GM18502 (cell line): Measurements from ENCODE around the gene FUBP3.

ENCODE experiments used
- ATAC-seq: cut with Tn5 transposase; IDR thresholded peaks from one replicate; pipeline ENCODE4 v1.9.1; 2021; ENCODE audit warnings: mild to moderate bottlenecking; ENCODE audit not compliant: unreplicated experiment, poor library complexity

FUBP3 gene

DNA sequence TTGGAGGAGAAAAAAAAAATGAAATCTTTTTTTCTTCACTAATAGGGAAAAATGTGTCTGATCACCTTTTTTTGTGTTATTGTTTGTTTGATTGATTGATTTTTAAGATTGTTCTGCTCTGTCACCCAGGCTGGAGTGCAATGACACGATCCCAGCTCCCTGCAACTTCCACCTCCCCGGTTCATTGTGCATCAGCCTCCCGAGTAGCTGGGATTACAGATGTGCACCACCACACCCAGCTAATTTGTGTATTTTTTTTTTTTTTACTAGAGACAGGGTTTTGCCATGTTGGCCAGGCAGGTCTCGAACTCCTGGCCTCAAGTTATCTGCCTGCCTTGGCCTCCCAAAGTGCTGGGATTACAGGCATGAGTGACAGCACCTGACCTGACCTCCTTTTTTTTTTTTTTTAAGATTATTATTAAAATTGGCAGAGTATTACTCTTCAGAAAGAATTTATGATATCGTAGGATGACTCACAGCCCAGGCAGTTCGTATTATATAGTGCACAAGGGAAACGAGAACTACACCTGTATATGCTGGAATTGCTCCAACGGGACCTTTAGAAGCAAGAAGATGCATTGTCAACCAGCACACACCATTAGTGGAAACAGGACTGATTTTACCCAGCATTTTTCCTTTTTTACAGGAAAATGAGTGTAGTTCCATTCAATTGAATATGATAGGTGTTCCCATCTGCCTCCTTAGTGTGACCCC lies 27.7 kb downstream of the FUBP3 start:
- ATAC-seq, result no peak

DNA sequence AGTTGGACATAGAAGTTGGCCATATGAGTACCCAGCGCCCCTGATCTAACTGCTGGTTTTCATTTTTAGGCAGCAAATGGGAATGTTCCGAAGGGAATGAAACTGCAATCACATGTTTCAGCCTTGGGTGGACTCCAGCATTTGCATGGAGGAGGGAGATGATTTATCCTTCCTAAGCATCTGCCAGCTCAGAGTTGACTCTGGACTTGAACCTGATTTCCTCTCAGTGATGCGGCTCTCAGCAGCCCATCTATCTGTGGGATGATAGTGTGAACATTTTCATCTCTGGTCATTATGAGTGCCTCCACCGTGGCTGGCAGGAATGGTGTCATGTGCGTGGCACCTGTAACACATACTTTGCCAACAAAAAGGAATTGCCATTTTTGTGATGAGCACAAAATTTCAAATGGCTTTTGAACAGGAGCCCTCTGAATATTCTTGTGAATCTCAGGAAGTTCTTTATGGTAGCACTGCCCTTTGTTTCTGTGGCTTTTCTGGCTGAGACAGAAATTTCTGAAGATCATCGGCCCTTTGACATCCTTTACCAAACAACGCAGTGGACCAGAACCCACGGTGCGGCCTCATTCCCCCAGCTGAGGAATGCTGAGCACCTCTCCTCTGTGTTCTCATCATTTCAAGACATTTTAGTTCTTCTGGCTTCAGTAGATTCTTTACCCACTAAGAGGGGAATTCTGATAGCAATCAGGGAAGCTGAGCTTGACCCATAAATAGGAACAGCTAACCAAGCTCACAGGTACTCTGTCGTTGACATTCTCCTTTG lies 28.5 kb downstream of the FUBP3 start:
- no peak for ATAC-seq

DNA sequence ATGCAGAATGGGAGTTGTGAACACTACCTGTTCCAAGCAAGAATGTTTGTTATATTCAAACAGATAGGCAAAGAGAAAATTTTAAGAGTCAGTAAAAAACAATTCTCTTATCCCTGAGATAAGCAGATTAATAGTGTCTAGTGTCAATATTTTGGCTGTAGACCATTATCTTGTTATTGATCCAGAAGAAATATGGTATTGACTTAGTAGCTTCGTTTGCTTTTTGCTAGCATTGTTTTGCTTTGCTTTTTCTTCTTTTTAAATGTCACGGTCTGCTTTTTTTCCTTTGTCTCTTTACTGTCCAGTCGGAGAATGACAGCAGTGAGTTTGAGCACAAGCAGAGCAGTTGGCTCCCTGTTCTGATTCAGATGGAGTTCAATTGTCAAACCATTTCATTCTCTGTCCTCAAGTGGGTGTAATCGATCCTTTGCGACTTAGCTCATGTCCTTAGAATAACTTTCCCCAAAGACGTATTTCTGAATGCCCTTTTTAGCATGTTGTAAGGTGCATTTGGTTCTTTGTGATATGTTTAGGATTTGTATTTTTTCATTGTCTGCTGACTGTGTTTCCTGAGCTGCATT lies 29.3 kb downstream of the FUBP3 start:
- ATAC-seq, result no peak

DNA sequence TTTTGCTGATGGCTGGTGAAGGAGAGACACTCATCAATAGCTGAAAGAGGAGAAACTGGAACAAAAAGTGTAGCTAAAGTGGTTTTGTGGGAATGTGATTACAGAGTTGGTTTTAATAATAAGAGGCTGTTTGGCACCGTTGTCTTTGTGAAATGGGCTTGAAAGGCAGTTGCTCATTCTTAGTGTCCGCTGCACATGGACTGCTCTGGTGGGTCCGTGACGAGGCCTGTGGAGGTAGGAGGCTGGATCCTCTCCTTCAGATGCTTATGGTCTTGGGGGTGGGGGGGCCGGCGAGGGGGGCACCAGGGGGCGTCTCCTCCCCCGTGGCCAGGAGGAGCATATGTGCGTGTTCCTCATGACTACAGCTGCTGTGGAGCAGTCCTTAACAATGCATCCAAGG lies 29.8 kb downstream of the FUBP3 start:
- ATAC-seq, result no peak

DNA sequence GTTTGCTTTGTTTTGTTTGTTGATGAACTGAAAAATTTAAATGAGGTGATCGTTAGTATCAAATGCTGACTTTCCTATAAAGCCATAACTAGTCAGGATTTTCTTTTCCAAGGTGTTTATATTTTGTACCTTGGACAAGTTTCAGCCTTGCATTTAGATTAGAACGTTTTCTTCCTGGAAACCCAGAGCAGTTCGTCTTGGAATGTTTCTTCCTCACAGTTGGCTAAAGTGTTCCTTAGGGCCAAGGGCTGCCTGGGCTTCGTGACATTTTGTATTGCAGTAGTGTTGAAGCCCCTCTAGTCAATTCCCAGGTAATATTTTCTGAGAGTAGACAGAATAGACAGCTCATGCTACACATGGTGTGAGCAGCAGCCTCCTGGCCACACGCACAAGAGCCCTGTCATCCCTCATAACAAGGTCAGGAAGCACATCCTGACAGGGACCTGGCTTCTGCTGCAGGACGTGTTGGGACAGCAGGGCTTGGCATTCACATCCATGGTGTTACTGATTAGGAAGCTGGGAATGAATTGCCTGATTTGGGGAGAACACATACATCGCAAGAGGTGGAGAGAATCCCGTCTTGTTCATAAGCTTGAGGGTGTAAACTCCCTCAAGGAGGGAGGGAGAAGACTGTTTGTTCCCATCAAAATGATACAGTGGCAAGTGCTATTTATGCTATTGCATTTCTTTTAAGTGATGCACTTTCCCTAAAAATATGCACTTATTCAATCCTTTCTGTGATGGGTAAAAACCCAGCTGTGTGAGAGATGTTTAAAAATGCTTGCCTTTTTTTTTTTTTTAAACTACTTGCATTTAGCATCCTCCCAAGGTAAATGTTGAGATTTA lies 31.7 kb downstream of the FUBP3 start:
- no peak for ATAC-seq

DNA sequence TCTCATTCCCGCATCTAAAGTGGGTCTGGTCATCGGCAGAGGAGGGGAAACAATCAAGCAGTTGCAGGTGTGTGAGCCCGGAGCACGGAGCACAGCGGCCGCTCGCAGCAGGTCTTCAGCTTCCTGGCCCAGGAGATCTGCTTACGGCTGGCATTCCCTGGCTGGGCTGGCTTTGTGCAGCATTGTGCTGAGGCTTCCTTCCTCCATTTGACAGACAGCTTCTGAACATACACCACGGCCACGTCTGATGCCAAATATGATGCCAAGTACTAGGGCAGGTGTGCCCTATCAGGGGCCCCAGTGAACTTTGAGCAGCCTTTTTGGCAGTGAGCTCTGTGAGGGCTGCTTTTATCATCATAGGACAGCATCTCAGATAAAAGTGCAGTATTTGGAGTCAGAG lies 37.1 kb downstream of the FUBP3 start:
- ATAC-seq, result no peak

DNA sequence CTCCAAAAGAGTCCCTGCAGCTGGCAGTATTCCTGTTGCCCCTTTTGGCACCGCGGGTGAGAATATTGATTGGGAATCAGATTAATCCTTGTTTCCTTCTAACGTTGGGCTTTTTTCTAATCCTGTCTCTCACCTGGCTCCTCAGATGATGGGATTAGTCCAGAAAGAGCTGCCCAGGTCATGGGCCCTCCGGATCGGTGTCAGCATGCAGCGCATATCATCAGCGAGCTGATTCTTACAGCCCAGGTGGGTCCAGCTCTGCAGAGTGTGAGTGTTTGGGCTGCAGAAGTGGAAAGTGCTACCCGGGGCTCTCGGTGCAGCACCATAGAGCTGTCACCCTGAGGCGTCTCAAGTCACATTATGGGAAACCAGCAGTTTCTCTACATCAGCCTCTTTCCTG lies 44.1 kb downstream of the FUBP3 start:
- ATAC-seq, result no peak

DNA sequence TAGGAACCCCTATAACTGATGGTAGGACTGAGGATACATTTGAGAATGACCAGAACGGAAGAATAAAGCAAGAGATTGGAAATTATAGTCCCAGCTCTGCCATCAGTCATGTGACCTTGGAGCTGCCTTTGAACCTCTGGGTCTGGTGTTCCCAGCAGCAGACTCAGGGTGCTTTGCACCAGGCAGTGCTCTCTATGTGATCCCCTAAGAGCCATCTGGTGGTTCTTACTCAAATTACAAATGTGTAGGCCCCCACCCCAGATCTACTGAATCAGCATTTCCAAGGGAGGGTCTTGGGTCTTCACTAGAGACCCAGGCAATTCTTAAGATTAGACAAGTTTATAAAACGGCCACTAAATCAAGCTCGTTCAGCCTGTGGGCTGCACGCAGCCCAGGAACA lies 44.8 kb downstream of the FUBP3 start:
- ATAC-seq, result no peak

DNA sequence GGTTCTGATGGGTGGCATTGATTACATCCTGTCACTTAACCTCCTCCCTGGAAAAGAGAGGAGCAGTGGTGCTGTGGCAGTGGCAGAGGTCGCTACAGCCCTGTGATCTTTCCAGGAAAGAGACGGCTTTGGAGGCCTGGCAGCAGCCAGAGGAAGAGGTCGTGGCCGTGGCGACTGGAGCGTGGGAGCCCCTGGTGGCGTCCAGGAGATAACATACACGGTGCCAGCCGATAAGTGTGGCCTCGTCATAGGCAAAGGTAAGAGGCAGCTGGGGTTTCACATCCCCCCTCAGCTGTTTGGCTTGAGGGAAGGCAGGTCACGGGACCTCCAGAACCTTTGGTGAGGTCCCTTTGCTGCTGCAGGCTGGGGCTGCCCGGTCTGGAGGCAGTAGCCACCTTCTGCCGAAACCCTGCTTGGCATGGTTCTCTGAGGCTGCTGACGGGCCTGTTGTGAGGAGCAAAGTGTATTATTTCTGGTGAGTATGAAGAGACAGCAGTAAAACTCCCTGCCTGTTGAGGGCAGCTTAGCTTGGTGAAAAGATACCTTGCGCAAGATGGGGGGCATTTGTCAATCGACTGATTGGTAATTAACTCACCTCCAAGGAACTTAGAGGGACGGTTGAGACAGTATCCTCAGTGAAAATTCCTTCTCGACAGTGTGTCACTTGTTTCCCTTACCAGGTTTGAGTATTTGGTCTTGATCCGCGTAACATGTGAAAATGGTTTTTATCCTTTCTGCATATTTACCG lies 47.0 kb downstream of the FUBP3 start:
- ATAC-seq, result no peak

DNA sequence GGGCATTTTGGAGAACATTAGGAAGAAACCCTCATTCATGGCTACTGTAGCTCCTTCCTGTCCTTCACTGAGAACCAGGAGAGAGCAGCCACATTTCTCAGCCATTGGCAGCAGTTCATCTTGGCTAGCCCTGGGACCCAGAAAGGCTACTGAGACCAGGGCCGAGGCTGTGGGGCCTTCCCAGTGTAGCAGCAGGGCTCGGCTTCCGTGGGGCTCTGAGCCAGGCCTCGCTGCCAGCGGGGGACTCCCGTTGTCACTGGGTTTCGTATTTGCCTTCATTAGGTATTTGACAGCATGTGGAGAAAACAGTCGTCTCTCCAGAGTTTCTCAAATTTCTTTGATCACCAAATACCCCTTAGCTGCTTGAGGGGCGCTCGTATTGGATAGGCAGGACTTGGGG lies 47.7 kb downstream of the FUBP3 start:
- ATAC-seq, result no peak

DNA sequence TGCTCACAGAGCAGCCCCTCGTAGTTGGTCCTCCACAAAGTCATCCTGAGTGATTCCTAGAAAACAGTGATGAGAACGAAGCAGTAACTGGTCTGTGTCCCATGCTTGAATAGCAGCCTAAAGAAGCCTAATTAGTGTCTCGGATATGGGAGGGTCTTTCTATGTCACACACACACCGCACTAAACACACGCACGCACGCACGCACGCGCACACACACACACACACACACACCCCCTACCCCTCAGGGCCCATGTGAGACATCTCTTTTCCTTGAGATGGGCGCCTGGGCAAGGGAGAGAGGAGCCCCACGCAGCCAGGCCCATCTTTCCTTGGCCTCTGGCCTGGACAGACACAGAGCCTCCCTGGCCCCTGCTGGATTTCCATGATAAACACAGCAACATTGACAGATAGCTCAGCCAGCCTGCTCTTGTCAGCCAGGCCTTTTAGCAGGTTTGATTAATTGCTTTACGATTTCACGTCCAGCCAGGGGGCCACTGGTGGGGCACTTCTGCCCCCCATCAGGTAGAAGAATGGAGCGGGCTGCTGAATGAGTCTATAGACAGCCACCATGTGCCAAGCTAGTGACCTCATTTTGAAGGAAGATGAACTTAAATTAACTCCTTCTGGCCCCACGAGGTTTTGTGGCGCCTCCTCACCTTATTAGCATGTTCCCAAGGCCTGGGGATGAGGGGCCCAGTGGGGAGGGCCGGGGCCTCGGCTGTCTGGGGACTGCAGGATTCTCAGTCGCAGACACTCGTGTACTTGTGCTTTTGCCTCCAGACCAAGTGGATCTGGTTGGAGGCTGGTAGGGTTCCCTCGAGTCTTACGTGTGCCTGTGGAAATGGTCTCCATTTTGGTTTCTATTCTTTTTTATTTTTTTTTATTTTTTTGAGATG lies 48.8 kb downstream of the FUBP3 start:
- no peak for ATAC-seq

DNA sequence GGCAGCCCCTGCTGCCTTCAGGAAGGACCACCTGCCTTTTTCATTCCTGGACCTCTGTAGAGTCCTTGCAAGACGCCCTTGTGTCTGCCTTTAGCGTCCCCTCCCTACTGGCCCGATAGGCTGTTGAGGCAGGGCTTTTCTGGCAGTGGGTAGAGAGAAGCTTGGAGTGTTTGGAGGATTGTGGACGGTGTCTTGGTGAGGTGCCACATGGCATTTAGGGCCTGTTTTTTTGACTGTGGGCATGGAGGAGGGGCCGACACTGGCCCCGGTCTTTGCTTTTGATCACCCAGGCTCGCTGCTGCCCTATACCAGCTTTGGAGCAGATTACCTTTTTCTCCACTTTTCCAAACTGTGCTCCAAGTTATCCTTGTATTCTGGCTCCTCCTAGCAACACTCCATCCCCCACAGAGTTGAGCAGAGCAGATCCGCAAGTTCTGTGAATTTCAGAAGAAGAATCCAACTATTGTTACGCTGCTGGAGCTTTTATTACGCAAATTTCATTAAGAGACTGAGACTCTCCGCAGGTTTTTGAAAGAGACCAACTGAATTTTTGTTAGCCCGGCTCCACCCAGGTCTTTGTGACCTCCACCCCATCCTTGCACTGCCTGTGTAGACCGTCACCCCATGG lies 50.2 kb downstream of the FUBP3 start:
- no peak for ATAC-seq

DNA sequence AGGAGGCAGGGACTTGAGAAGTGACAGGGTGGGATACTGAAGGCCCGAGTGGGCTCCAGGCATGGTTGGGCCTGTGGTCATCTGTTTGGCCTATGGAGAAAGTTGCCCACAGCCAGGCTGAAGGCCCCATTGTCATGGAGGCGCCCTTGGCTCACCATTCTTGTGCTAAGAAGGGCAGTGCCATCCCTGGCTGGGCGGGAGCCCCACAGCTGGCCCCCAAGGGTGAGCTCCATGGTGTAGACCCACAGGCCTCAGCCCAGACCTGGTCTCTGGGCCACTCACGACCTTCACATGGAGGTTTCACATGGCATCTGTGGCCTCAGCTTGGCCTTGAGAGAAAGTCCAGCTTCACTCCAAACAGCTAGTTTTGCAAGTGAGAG lies 50.7 kb downstream of the FUBP3 start:
- no peak for ATAC-seq

DNA sequence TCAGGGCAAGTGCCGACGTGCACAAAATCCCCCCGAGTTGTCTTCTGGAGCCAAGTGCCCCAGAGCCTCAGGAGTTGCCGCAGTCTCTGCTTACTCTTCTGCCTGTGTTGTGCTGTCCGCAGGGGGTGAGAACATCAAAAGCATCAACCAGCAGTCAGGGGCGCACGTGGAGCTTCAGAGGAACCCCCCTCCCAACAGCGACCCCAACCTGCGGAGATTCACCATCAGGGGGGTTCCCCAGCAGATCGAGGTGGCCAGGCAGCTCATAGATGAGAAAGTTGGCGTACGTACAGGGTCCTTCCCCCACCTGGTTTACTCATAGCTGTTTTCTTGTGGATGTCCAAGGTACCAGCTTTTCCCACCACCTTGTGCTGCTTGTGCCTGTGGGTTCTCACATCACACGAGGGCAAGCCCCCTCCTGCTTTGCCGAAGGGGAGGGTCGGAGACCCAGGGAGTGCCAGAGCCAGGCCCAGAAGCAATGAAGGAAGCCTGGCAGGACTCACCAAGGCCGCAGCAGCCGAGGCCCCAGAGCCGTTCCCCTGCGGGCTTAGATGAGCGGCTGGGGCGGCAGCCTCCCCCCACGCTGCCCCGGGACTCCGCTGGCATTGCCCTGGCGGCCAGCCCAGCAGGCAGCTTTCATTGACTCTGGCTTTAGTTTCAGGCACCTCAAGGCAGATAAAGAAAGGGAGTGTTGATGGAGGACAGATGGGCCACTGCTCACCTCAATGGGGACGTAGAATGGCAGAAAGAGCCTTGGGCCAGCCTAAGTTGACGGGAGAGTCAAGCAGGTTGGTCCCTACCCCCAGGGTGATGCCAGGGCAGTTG lies 51.3 kb downstream of the FUBP3 start:
- ATAC-seq, result no peak

DNA sequence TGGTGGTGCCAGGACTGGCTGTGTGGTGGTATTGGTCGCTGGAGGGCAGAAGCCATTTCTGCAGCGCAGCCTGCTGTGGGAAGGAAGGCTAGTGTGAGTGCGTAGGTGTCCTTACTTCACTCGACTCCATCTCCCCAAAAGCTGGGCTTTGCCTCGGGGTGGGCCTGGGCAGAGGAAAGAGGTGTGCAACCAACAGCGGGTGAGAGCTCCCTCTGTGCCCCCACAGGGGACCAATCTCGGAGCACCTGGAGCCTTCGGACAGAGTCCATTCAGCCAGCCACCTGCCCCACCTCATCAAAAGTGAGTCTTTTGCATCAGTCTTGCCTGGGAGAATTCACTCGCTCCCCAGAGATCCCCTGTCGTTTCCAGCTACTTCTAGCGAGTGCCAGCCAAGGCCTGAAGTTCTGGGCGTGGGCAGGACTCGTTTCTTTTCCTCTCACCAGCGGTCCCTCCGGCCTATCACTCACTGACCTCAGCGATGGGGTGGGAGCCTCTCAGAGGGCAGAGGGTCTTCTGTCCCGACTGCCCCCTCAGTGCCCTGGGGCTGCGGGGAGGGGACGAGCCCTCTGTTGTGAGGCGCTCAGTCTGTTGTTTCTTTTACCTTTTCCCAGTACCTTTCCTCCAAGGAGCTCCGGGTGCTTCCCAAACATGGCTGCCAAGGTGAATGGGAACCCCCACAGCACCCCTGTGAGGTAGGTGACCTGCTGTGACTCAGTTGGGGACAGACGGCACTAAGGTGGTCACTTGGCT lies 52.1 kb downstream of the FUBP3 start:
- ATAC-seq, result no peak

DNA sequence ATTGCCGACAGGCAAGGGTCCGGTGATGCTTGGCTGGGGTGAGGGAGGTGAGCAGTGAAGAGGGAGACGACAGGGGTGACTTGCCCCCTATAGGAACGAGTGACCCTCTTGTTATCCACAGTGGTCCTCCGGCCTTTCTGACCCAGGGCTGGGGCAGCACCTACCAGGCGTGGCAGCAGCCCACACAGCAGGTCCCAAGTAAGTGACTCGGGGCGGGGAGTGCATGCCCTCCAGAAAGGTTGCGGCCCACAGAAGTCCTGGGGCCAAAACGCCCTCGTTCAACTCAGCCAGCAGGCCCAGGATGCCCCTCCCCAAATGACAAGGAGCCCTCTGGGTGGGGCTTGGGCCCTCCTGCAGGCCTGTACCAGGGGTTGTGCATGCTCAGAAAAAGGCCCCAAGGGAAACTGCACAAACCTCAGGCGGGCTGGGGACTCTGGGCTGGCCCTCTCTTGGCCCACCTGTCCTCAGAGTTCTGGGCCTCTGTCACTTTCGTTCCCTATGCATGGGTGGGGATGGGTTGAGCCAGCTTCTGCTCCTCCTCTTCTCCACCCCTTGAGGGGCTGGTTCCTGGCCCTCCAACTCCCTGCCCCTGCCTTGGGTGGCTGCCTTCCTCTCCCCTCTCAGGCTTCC lies 52.8 kb downstream of the FUBP3 start:
- ATAC-seq, result no peak

DNA sequence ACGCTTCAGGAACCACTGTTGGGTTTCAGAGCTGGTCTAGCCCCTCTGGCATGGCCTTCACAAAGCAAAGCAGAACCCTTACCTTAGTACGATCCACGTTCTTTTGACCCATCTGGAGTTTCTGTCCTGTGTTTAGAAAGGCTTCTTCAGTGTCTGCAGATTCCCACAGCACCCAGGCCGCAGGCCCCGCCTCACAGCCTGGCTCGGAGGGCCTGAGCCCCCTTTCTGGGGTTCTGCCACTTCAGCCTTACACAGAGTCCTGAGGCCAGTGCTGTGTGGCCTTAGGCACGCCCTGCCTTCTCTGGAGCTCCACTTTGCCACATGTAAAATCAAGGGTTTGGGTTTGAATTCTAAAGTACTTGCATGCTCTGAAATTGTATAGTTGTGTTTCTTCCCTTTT lies 53.5 kb downstream of the FUBP3 start:
- ATAC-seq, result no peak
